ENCODE data around the gene FAM20C. TPM values are rescaled to one million over a fixed set of nuclear protein-coding genes. Genes with fewer than 3 reads are reported as not detected.

Gene FAM20C
- total RNA-seq, 1 donor from 2014 or later, result 10.0 TPM

DNA sequence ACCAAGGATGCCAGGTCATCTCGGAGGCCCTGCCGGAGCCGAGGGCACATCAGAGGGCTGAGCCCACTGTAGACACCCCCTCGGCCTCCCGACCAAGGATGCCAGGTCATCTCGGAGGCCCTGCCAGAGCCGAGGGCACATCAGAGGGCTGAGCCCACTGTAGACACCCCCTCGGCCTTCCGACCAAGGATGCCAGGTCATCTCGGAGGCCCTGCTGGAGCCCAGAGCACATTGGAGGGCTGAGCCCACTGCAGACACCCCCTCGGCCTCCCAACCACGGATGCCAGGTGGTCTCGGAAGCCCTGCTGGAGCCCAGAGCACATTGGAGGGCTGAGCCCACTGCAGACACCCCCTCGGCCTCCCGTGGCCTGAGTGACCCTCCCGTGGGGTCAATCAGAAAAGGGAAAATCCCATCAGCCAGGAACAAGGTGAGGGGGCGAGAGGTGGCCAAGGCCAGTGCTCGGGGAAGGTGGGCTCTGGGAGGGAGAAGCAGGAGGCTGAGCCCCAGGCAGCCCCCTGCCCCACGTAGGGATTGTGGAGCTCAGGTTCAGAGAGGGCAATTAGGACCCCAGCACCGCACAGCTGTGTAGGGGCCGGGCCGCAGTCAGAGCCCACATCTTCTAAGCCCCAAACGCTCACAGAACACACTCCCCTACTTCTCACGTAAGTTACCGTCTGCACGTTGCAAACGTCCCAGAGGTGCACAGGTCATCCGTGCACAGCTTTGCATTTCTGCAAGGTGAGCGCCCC lies 60.0 kb downstream of the FAM20C start:
- no peak overlapping the region for H3K4me3 ChIP-seq (ENCODE audit: insufficient read depth, low read depth, low read length)
- H3K79me2 ChIP-seq (ENCODE audit: insufficient read depth, low read length), result no peaks in the 10 kb centered on the region
- peaks cover 33% of the 10 kb centered on the region for H4K20me1 ChIP-seq (ENCODE audit: insufficient read depth, low read length)
- peaks cover 2% of the 10 kb centered on the region for H3K36me3 ChIP-seq (ENCODE audit: insufficient read depth, low read length)
- Mint-ChIP-seq H3K27me3 (ENCODE audit: low read depth, unreplicated experiment) (peaks cover 5% of the 10 kb centered on the region), H3K27ac (ENCODE audit: unreplicated experiment) (no peak overlapping the region), H3K4me3 (ENCODE audit: unreplicated experiment) (no peak overlapping the region), H3K4me1 (ENCODE audit: low read depth, unreplicated experiment) (no peaks in the 10 kb centered on the region), H3K36me3 (ENCODE audit: low read depth, unreplicated experiment) (peaks cover 23% of the 10 kb centered on the region), H3K9me3 (ENCODE audit: unreplicated experiment) (peaks cover 4% of the 10 kb centered on the region)
- H3K9me3 ChIP-seq (ENCODE audit: insufficient read depth, low read depth, low read length), result no peaks in the 10 kb centered on the region
- H2AFZ ChIP-seq (ENCODE audit: low read depth, low read length), result no peak overlapping the region
- FAIRE-seq (no peak), DNase-seq (ENCODE audit: low read depth) (no peak)
- H3K9ac ChIP-seq (ENCODE audit: low read length), result no peak overlapping the region
- no peaks in the 10 kb centered on the region for H3K27me3 ChIP-seq (ENCODE audit: insufficient read depth, low read length)
- no peaks in the 10 kb centered on the region for H3K4me1 ChIP-seq (ENCODE audit: insufficient read depth, low read length)
- no peak overlapping the region for H3K4me2 ChIP-seq (ENCODE audit: low read length)
- H3K27ac ChIP-seq (ENCODE audit: low read depth, low read length), result no peak overlapping the region
- no peak for TF ChIP-seq EZH2 (IDR thresholded peaks at IDR 0.05; ENCODE audit: insufficient read depth, low read length)
- TF ChIP-seq, protein P1, sequence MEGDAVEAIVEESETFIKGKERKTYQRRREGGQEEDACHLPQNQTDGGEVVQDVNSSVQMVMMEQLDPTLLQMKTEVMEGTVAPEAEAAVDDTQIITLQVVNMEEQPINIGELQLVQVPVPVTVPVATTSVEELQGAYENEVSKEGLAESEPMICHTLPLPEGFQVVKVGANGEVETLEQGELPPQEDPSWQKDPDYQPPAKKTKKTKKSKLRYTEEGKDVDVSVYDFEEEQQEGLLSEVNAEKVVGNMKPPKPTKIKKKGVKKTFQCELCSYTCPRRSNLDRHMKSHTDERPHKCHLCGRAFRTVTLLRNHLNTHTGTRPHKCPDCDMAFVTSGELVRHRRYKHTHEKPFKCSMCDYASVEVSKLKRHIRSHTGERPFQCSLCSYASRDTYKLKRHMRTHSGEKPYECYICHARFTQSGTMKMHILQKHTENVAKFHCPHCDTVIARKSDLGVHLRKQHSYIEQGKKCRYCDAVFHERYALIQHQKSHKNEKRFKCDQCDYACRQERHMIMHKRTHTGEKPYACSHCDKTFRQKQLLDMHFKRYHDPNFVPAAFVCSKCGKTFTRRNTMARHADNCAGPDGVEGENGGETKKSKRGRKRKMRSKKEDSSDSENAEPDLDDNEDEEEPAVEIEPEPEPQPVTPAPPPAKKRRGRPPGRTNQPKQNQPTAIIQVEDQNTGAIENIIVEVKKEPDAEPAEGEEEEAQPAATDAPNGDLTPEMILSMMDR (IDR thresholded peaks at IDR 0.05; ENCODE audit: insufficient read depth, low read depth, low read length), result no peak

DNA sequence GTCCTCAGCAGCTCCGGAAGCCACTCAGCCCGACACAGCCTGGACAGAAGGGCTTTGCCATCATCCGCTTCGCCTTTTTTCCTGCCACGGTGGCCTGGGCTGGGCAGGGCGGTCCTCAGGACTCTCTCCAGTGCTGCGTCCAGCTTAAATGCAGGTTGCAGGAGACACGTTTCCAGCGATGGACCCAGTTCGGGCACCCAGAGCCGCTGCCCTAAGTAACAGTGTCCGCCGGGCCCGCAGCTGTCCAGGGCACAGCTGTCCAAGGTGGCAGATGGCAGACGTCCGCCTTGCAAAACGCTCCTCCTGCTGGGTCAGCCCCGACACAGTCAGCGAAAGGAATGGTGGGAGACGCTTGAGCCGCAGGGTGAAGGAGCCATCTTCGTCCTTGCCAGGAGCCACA lies 60.6 kb downstream of the FAM20C start:
- TF ChIP-seq, protein P1 (IDR thresholded peaks at IDR 0.05; ENCODE audit: insufficient read depth, low read depth, low read length), result no peak
- no peak for TF ChIP-seq EZH2 (IDR thresholded peaks at IDR 0.05; ENCODE audit: insufficient read depth, low read length)
- Histone ChIP-seq H2AFZ (ENCODE audit: low read depth, low read length) (no peak overlapping the region), H4K20me1 (ENCODE audit: insufficient read depth, low read length) (peaks cover 33% of the 10 kb centered on the region), H3K79me2 (ENCODE audit: insufficient read depth, low read length) (no peaks in the 10 kb centered on the region), H3K4me2 (ENCODE audit: low read length) (no peak overlapping the region), H3K36me3 (ENCODE audit: insufficient read depth, low read length) (peaks cover 2% of the 10 kb centered on the region), H3K4me3 (ENCODE audit: insufficient read depth, low read depth, low read length) (no peak overlapping the region), H3K9me3 (ENCODE audit: insufficient read depth, low read depth, low read length) (no peaks in the 10 kb centered on the region), H3K27ac (ENCODE audit: low read depth, low read length) (no peak overlapping the region), H3K9ac (ENCODE audit: low read length) (no peak overlapping the region), H3K27me3 (ENCODE audit: insufficient read depth, low read length) (no peaks in the 10 kb centered on the region), H3K4me1 (ENCODE audit: insufficient read depth, low read length) (no peaks in the 10 kb centered on the region)
- FAIRE-seq (no peak), DNase-seq (ENCODE audit: low read depth) (no peak)
- H3K4me3 Mint-ChIP-seq (ENCODE audit: unreplicated experiment), result no peak overlapping the region
- peaks cover 4% of the 10 kb centered on the region for H3K9me3 Mint-ChIP-seq (ENCODE audit: unreplicated experiment)
- H3K27me3 Mint-ChIP-seq (ENCODE audit: low read depth, unreplicated experiment), result peaks cover 5% of the 10 kb centered on the region
- peaks cover 23% of the 10 kb centered on the region for H3K36me3 Mint-ChIP-seq (ENCODE audit: low read depth, unreplicated experiment)
- H3K4me1 Mint-ChIP-seq (ENCODE audit: low read depth, unreplicated experiment), result no peaks in the 10 kb centered on the region
- H3K27ac Mint-ChIP-seq (ENCODE audit: unreplicated experiment), result no peak overlapping the region

Measured in astrocyte (in vitro differentiated cells and primary cell).